GM23248 (cell line): ENCODE data around the gene QKI. TPM values are rescaled to one million over a fixed set of nuclear protein-coding genes. Genes with fewer than 3 reads are reported as not detected.

Source experiments
- DNase-seq: peaks from one replicate; pipeline ENCODE4 v3.0.0-alpha.2; 2015
- H2AFZ ChIP-seq: fragments of 200-600 bp; sonication (generic); 2 replicates; pipeline ENCODE4 v1.6.1; 2016; ENCODE audit warnings: antibody characterized with exemption
- H3F3A ChIP-seq: fragments of 200-600 bp; sonication (generic); 2 replicates; pipeline ENCODE4 v1.6.1; 2016; ENCODE audit warnings: mild to moderate bottlenecking, antibody characterized with exemption, mixed run types; ENCODE audit not compliant: insufficient read depth
- H3K27ac ChIP-seq: fragments of 200-600 bp; sonication (generic); 2 replicates; pipeline ENCODE4 v1.5.1; 2016; ENCODE audit warnings: mild to moderate bottlenecking
- H3K27me3 ChIP-seq: fragments of 200-600 bp; sonication (generic); replicated peaks from 2 replicates; pipeline ENCODE4 v1.6.1; 2016; ENCODE audit warnings: mild to moderate bottlenecking; ENCODE audit not compliant: insufficient read depth
- H3K36me3 ChIP-seq: fragments of 200-600 bp; sonication (generic); 2 replicates; pipeline ENCODE4 v1.6.1; 2016; ENCODE audit warnings: low read depth, mild to moderate bottlenecking
- H3K4me1 ChIP-seq: fragments of 200-600 bp; sonication (generic); 2 replicates; pipeline ENCODE4 v1.6.1; 2016; ENCODE audit warnings: mild to moderate bottlenecking; ENCODE audit not compliant: insufficient read depth
- H3K4me2 ChIP-seq: fragments of 200-600 bp; sonication (generic); one replicate; pipeline ENCODE4 v1.6.1; 2016; ENCODE audit warnings: mild to moderate bottlenecking; ENCODE audit not compliant: unreplicated experiment
- H3K4me3 ChIP-seq: fragments of 200-600 bp; sonication (generic); 2 replicates; pipeline ENCODE4 v1.5.1; 2016; ENCODE audit warnings: mild to moderate bottlenecking
- H3K79me2 ChIP-seq: fragments of 200-600 bp; sonication (generic); 2 replicates; pipeline ENCODE4 v1.6.1; 2016; ENCODE audit warnings: mild to moderate bottlenecking; ENCODE audit not compliant: insufficient read depth
- H3K9ac ChIP-seq: fragments of 200-600 bp; sonication (generic); 2 replicates; pipeline ENCODE4 v1.6.1; 2016; ENCODE audit warnings: mild to moderate bottlenecking
- H3K9me2 ChIP-seq: fragments of 200-600 bp; sonication (generic); 2 replicates; pipeline ENCODE4 v1.6.1; 2016; ENCODE audit warnings: mixed run types, mild to moderate bottlenecking, moderate library complexity; ENCODE audit not compliant: insufficient read depth
- H3K9me3 ChIP-seq: fragments of 200-600 bp; sonication (generic); one replicate; pipeline ENCODE4 v1.6.1; 2017; ENCODE audit warnings: low read depth
- H4K20me1 ChIP-seq: fragments of 200-600 bp; sonication (generic); 2 replicates; pipeline ENCODE4 v1.6.0; 2016; ENCODE audit not compliant: insufficient read depth
- EZH2 ChIP-seq: fragments of 200-600 bp; sonication (generic); IDR thresholded peaks from 2 replicates; pipeline ENCODE4 v1.6.1; 2018; ENCODE audit warnings: antibody characterized with exemption, mild to moderate bottlenecking; ENCODE audit not compliant: insufficient read depth, poor library complexity, severe bottlenecking
- EZH2phosphoT487 ChIP-seq: fragments of 200-600 bp; sonication (generic); IDR thresholded peaks from 2 replicates; pipeline ENCODE4 v1.6.1; 2018; ENCODE audit warnings: antibody characterized with exemption, moderate library complexity, mild to moderate bottlenecking, low read depth; ENCODE audit not compliant: insufficient read depth
- WGBS, 2 experiments: methylation state at CpG; one replicate each; pipeline ENCODE4 v1.1.6; 2015 to 2017; ENCODE audit warnings: low lambda C conversion rate in 2 of 2, low coverage in 1 of 2; ENCODE audit errors: missing lambda C conversion rate in 2 of 2; 5-methylcytosine and 5-hydroxymethylcytosine counted together
- in situ Hi-C: fragments of 300-500 bp; cut with MboI; formaldehyde crosslinking; loops from 2 replicates; pipeline ENCODE4 v1.15.0; 2020
- polyA plus RNA-seq: library from polyadenylated mRNA; unstranded; fragments of >200 nt; fragmentation: Nextera tagmentation; extraction: Ambion mirVana; gene quantifications from 2 replicates; pipeline ENCODE4 v1.2.1, GENCODE V29; 2016
- total RNA-seq: library from RNA; depleted of rRNA; stranded (reverse); fragments of >200 nt; shearing (Covaris generic); gene quantifications from 2 replicates; pipeline ENCODE4 v1.2.3, GENCODE V29; 2014

QKI gene
- total and polyA plus RNA-seq, 2 experiments from 2014 or later = 13.6 to 145 TPM

DNA sequence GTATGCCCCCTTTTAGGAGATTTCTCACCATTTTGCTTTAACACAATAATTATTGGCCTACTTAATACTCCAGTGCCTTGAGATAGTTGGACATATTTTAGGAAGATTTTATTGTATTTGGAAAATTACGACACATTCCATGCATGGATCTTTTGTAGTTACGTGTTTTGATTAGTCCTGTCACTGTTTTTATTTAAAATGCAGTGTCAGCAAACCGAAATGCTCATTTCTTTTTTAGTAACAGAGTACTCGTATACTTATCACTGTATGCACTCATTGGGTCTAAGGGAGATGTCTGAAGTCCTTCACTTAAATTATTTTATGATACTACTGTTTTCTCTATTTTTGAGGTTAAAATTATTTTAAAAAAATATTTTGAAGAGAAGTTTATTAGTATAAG lies 153.8 kb downstream of the QKI start:
- no peaks in the 10 kb centered on the region for H4K20me1 ChIP-seq
- no peak for TF ChIP-seq EZH2
- TF ChIP-seq EZH2phosphoT487 = no peak
- in situ Hi-C loops = loop anchor here (25.0 kb wide), 1 partner anchor 1669 kb away; no protein-coding TSS in a partner anchor
- H3K27me3 ChIP-seq = no peaks in the 10 kb centered on the region
- no peaks in the 10 kb centered on the region for H3K9me3 ChIP-seq
- H3K9me2 ChIP-seq = no peaks in the 10 kb centered on the region
- peaks cover 8% of the 10 kb centered on the region; the same call in 1 of the 2 replicates for H3F3A ChIP-seq
- H3K79me2 ChIP-seq = peaks cover 65% of the 10 kb centered on the region
- no peaks in the 10 kb centered on the region for H3K4me1 ChIP-seq
- H3K4me3 ChIP-seq = no peak overlapping the region
- H3K27ac ChIP-seq = no peak overlapping the region
- H3K4me2 ChIP-seq = no peak overlapping the region
- H3K36me3 ChIP-seq = peaks cover 39% of the 10 kb centered on the region
- no peak overlapping the region for H2AFZ ChIP-seq
- no peak overlapping the region for H3K9ac ChIP-seq
- WGBS, 2 experiments = 98% methylated on average over 4 of the region's 4 CpGs
- no peak for DNase-seq

DNA sequence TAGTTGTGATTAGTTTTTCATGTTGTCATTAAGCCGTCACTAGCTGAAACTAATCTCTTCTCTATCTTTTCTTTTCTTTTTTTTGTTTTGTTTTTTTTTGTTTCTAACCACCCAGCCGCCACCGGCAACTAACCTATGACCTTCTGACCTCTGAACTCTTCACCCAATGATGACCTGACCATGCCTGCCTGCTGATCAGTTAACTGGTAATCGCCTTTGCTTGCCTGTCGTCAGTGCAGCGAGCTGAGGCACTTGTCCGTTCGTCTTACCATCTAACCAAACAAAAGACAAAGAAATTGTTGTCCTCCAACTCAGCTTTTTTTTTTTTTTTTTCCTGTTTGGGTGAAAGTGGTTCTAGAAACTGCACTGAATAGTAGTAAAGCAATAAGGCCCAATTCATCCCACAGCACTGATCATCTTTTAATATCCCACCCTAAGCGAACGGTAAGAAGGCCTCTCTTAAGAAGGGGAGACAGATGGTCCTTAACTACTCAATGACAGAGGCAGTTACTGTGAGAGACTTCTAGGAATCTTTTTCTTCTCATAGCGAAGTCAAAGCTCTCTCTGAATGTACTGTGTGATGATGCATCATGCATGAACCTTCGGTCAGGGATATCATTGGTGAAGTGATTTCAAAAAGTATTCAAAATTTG lies 156.2 kb downstream of the QKI start:
- Histone ChIP-seq H3K4me3 (no peak overlapping the region), H3K27ac (no peak overlapping the region), H3K4me2 (no peak overlapping the region), H3K79me2 (peaks cover 40% of the 10 kb centered on the region), H3K36me3 (peaks cover 32% of the 10 kb centered on the region; the same call in 1 of the 2 replicates), H3K9ac (no peak overlapping the region), H2AFZ (no peak overlapping the region), H3K27me3 (no peaks in the 10 kb centered on the region), H3K9me2 (no peaks in the 10 kb centered on the region), H3K4me1 (no peaks in the 10 kb centered on the region), H3F3A (peaks cover 8% of the 10 kb centered on the region; the same call in 1 of the 2 replicates), H4K20me1 (no peaks in the 10 kb centered on the region), H3K9me3 (no peaks in the 10 kb centered on the region)
- in situ Hi-C loops = loop anchor here (25.0 kb wide), 1 partner anchor 1667 kb away; no protein-coding TSS in a partner anchor
- WGBS, 2 experiments = 93 to 96% methylated on average over 12 of the region's 12 CpGs
- TF ChIP-seq EZH2phosphoT487 = no peak
- TF ChIP-seq EZH2 = no peak
- no peak for DNase-seq

DNA sequence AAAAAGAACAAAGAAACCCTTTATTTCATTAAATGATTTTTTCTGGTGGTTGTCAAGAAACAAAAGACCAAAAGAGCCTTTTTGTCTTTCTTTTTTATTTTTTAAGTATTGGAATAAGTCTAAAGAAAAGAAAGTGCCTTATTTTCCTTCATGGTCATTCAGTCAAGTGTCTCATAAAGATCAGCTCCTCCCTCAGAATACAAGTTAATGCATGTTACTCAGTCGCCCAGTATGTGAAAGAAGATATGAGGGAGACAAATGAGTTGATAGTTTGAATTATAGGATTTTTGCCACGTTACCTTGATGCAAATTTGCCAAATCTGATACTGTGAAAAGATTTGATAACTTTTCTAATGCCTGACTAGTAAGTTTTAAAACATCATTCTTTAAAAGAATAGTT lies 157.2 kb downstream of the QKI start:
- H2AFZ ChIP-seq = no peak overlapping the region
- no peak for DNase-seq
- H3K9me3 ChIP-seq = no peaks in the 10 kb centered on the region
- peaks cover 30% of the 10 kb centered on the region for H3K79me2 ChIP-seq
- H3K9ac ChIP-seq = no peak overlapping the region
- H4K20me1 ChIP-seq = no peaks in the 10 kb centered on the region
- peaks cover 8% of the 10 kb centered on the region; the same call in 1 of the 2 replicates for H3F3A ChIP-seq
- no peaks in the 10 kb centered on the region for H3K27me3 ChIP-seq
- peaks cover 25% of the 10 kb centered on the region; the same call in 1 of the 2 replicates for H3K36me3 ChIP-seq
- no peak for TF ChIP-seq EZH2phosphoT487
- no peak for TF ChIP-seq EZH2
- H3K4me1 ChIP-seq = no peaks in the 10 kb centered on the region
- no peak overlapping the region for H3K4me3 ChIP-seq
- 97 to 98% methylated on average over 2 of the region's 2 CpGs for WGBS, 2 experiments
- no peaks in the 10 kb centered on the region for H3K9me2 ChIP-seq
- no peak overlapping the region for H3K27ac ChIP-seq
- in situ Hi-C loops = loop anchor here (25.0 kb wide), 1 partner anchor 1666 kb away; no protein-coding TSS in a partner anchor
- no peak overlapping the region for H3K4me2 ChIP-seq

DNA sequence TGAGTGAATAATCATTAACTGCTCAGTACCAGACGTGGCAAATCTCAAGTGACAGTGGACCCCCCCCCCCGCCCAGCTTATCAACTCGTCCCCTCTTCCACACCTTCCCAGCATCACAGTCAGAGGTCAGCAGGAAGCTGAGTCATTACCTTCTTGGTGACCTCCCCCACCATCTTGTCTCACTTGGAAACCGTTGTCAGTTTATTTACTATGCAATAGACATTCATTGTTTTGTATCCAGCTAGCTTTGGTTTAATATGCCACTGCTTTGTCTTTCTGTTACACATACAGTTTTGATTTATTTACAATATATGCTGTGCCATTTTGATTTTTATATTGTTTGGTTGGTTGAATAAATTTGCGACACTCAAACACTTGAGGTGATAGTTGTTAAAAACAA lies 158.1 kb downstream of the QKI start:
- Histone ChIP-seq H2AFZ (no peak overlapping the region), H3K9me3 (no peaks in the 10 kb centered on the region), H3K27me3 (no peaks in the 10 kb centered on the region), H3K4me1 (no peaks in the 10 kb centered on the region), H4K20me1 (no peaks in the 10 kb centered on the region), H3K4me3 (no peak overlapping the region), H3F3A (peaks cover 8% of the 10 kb centered on the region; the same call in 1 of the 2 replicates), H3K9me2 (no peaks in the 10 kb centered on the region), H3K36me3 (peaks cover 25% of the 10 kb centered on the region; the same call in 1 of the 2 replicates), H3K27ac (no peak overlapping the region), H3K79me2 (peaks cover 27% of the 10 kb centered on the region), H3K9ac (no peak overlapping the region), H3K4me2 (no peak overlapping the region)
- in situ Hi-C loops = loop anchor here (25.0 kb wide), 1 partner anchor 1665 kb away; no protein-coding TSS in a partner anchor
- 76% methylated on average over 5 of the region's 5 CpGs for WGBS, 2 experiments
- no peak for DNase-seq
- TF ChIP-seq EZH2phosphoT487 = no peak
- TF ChIP-seq EZH2 = no peak
